K562 (cell line): ENCODE results near the gene EXOC4.

ENCODE experiments used
- EZH2 ChIP-seq: IDR thresholded peaks from 2 replicates; pipeline ENCODE4 v1.6.1; 2012; ENCODE audit warnings: low read depth, mild to moderate bottlenecking, inconsistent platforms, low read length, borderline replicate concordance
- FOXA1 ChIP-seq: fragments of 450-650 bp; IDR thresholded peaks from 2 replicates; pipeline ENCODE4 v1.6.1; 2016; ENCODE audit warnings: mild to moderate bottlenecking, borderline replicate concordance
- GABPA ChIP-seq: fragments of 200-800 bp; sonication (Bioruptor generic); conservative IDR thresholded peaks from 2 replicates; pipeline ENCODE4 v1.6.1; 2016; ENCODE audit warnings: low read depth, missing genetic modification characterization, missing compliant biosample characterization
- MAZ ChIP-seq, 2 experiments: fragments of 450-650 bp in 1 of 2; sonication (generic) in 1 of 2; formaldehyde crosslinking; IDR thresholded peaks in 1 of 2; conservative IDR thresholded peaks in 1 of 2; 2 replicates each; pipeline versions ENCODE4 v1.4.0 to v1.5.0; 2020; ENCODE audit warnings: mild to moderate bottlenecking in 1 of 2, missing genetic modification reagents in 1 of 2
- RCOR1 ChIP-seq, 2 experiments: IDR thresholded peaks; 2 replicates each; pipeline ENCODE4 v1.6.1; 2012; ENCODE audit warnings: low read depth in 2 of 2, low read length in 2 of 2, borderline replicate concordance in 1 of 2, improper control_type of control experiment in 1 of 2
- SRSF9 ChIP-seq: fragments of 200-400 bp; formaldehyde crosslinking; IDR thresholded peaks from 2 replicates; pipeline ENCODE4 v1.6.1; 2017; ENCODE audit warnings: low read depth, low read length, borderline replicate concordance
- TF ChIP-seq, protein P1 (sequence below), 3 experiments: IDR thresholded peaks in 2 of 3; conservative IDR thresholded peaks in 1 of 3; 2 replicates each; pipeline ENCODE4 v1.5.1; 2011 to 2012; ENCODE audit warnings: low read length in 3 of 3, mild to moderate bottlenecking in 3 of 3, control low read depth in 2 of 3, improper control_type of control experiment in 1 of 3, inconsistent platforms in 1 of 3, low read depth in 1 of 3, mixed read lengths in 1 of 3, moderate library complexity in 1 of 3; ENCODE audit not compliant: insufficient read depth in 2 of 3
- TF ChIP-seq, protein P2 (sequence below), 2 experiments: fragments of 450-650 bp; formaldehyde crosslinking in 1 of 2; IDR thresholded peaks; 2 replicates each; pipeline versions ENCODE4 v1.4.0 to v1.6.1; 2014 to 2020; ENCODE audit warnings: mild to moderate bottlenecking in 2 of 2, borderline replicate concordance in 1 of 2, low read depth in 1 of 2

DNA sequence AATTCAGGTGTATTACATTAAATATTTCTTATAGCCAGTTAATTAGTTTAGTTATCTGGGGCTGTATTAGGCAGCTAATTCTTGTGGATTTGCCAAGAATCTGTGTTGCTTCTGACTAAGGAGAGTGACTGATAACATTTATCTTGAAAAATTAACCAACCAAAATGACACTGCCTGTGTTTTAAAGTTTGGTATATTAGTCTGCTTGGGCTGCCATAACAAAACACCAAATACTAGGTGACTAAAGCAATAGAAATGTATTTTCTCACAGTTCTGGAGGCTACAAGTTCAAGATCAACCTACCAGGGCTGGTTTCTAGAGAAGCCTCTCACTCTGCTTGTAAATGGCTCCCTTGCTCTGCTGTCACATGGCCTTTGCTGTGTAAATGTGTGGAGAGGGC lies 12.9 kb downstream of the EXOC4 start:
- TF ChIP-seq RCOR1 (IDR thresholded peaks at IDR 0.05; ENCODE audit: borderline replicate concordance in 1 of 2, low read depth in 2 of 2, low read length in 2 of 2) (no peak), SRSF9 (no peak), GABPA (tag) (no peak), FOXA1 (no peak), EZH2 (no peak), MAZ (CRISPR knock-in tag; conservative IDR thresholded peaks at IDR 0.05 in 1 of 2, IDR thresholded peaks at IDR 0.05 in 1 of 2) (no peak)
- TF ChIP-seq, protein P1, sequence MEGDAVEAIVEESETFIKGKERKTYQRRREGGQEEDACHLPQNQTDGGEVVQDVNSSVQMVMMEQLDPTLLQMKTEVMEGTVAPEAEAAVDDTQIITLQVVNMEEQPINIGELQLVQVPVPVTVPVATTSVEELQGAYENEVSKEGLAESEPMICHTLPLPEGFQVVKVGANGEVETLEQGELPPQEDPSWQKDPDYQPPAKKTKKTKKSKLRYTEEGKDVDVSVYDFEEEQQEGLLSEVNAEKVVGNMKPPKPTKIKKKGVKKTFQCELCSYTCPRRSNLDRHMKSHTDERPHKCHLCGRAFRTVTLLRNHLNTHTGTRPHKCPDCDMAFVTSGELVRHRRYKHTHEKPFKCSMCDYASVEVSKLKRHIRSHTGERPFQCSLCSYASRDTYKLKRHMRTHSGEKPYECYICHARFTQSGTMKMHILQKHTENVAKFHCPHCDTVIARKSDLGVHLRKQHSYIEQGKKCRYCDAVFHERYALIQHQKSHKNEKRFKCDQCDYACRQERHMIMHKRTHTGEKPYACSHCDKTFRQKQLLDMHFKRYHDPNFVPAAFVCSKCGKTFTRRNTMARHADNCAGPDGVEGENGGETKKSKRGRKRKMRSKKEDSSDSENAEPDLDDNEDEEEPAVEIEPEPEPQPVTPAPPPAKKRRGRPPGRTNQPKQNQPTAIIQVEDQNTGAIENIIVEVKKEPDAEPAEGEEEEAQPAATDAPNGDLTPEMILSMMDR (IDR thresholded peaks at IDR 0.05 in 2 of 3, conservative IDR thresholded peaks at IDR 0.05 in 1 of 3; ENCODE audit: insufficient read depth in 2 of 3, low read depth in 1 of 3, low read length in 3 of 3): no peak
- TF ChIP-seq, protein P2, sequence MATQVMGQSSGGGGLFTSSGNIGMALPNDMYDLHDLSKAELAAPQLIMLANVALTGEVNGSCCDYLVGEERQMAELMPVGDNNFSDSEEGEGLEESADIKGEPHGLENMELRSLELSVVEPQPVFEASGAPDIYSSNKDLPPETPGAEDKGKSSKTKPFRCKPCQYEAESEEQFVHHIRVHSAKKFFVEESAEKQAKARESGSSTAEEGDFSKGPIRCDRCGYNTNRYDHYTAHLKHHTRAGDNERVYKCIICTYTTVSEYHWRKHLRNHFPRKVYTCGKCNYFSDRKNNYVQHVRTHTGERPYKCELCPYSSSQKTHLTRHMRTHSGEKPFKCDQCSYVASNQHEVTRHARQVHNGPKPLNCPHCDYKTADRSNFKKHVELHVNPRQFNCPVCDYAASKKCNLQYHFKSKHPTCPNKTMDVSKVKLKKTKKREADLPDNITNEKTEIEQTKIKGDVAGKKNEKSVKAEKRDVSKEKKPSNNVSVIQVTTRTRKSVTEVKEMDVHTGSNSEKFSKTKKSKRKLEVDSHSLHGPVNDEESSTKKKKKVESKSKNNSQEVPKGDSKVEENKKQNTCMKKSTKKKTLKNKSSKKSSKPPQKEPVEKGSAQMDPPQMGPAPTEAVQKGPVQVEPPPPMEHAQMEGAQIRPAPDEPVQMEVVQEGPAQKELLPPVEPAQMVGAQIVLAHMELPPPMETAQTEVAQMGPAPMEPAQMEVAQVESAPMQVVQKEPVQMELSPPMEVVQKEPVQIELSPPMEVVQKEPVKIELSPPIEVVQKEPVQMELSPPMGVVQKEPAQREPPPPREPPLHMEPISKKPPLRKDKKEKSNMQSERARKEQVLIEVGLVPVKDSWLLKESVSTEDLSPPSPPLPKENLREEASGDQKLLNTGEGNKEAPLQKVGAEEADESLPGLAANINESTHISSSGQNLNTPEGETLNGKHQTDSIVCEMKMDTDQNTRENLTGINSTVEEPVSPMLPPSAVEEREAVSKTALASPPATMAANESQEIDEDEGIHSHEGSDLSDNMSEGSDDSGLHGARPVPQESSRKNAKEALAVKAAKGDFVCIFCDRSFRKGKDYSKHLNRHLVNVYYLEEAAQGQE (IDR thresholded peaks at IDR 0.05; ENCODE audit: borderline replicate concordance): no peak
- TF ChIP-seq, protein P2 (CRISPR knock-in tag; IDR thresholded peaks at IDR 0.05; ENCODE audit: low read depth): no peak
